Nephron (organoid): ENCODE results near the gene TTC33.

Source experiments
- H3K27ac Mint-ChIP-seq, 3 experiments: 2 replicates each; pipeline ENCODE4 v1.8.0; 2020; ENCODE audit warnings: mixed read lengths in 3 of 3, mild to moderate bottlenecking in 2 of 3, moderate library complexity in 1 of 3
- H3K27me3 Mint-ChIP-seq: 2 replicates; pipeline ENCODE4 v1.8.0; 2021; ENCODE audit warnings: low read depth, mild to moderate bottlenecking, moderate library complexity, mixed read lengths
- H3K36me3 Mint-ChIP-seq: 2 replicates; pipeline ENCODE4 v1.8.0; 2020; ENCODE audit warnings: low read depth, mixed read lengths
- H3K4me1 Mint-ChIP-seq: 2 replicates; pipeline ENCODE4 v1.8.0; 2020; ENCODE audit warnings: mixed read lengths
- H3K4me3 Mint-ChIP-seq, 3 experiments: 2 replicates each; pipeline ENCODE4 v1.8.0; 2020; ENCODE audit warnings: mild to moderate bottlenecking in 3 of 3, mixed read lengths in 3 of 3, moderate library complexity in 2 of 3
- H3K9me3 Mint-ChIP-seq: 2 replicates; pipeline ENCODE4 v1.8.0; 2020; ENCODE audit warnings: mixed read lengths
- TF ChIP-seq, protein P1 (sequence below), 3 experiments: fragments of 200-600 bp; sonication (generic); IDR thresholded peaks; one replicate each; pipeline ENCODE4 v1.5.0; 2021; ENCODE audit warnings: antibody characterized with exemption in 3 of 3; ENCODE audit not compliant: unreplicated experiment in 3 of 3

Gene TTC33

DNA sequence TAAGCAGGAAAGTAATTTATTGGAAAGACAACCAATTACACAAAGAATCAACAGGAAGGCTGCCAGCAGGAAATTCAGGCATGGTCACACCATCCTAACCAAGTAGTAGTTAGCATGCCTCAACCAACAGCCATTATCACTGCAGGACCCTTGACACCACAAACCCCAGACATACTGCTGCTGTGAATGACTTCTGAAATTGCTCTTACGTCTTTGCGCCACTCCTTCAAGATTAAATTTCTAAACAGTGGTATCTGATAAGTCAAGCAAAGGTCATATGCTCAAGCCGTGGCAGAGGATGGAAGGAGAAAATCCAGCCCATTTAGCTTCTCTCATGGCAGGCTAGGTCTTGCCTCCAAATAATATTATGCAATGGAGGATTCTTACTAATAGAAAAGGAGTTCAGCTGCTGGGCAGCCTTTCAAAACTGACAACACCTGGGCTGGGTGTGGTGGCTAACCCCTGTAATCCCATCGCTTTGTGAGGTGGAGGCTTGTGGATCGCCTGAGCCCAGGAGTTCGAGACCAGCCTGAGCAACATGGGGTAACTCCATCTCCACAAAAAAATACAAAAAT is 81.0 kb downstream of the TTC33 start:
- TF ChIP-seq, protein P1, sequence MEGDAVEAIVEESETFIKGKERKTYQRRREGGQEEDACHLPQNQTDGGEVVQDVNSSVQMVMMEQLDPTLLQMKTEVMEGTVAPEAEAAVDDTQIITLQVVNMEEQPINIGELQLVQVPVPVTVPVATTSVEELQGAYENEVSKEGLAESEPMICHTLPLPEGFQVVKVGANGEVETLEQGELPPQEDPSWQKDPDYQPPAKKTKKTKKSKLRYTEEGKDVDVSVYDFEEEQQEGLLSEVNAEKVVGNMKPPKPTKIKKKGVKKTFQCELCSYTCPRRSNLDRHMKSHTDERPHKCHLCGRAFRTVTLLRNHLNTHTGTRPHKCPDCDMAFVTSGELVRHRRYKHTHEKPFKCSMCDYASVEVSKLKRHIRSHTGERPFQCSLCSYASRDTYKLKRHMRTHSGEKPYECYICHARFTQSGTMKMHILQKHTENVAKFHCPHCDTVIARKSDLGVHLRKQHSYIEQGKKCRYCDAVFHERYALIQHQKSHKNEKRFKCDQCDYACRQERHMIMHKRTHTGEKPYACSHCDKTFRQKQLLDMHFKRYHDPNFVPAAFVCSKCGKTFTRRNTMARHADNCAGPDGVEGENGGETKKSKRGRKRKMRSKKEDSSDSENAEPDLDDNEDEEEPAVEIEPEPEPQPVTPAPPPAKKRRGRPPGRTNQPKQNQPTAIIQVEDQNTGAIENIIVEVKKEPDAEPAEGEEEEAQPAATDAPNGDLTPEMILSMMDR (IDR thresholded peaks at IDR 0.05; ENCODE audit: unreplicated experiment in 3 of 3): no peak
- H3K9me3 Mint-ChIP-seq: no peaks in the 10 kb centered on the region
- peaks cover 19% of the 10 kb centered on the region for H3K27me3 Mint-ChIP-seq
- no peaks in the 10 kb centered on the region for H3K36me3 Mint-ChIP-seq
- no peak overlapping the region for H3K27ac Mint-ChIP-seq
- peaks cover 12% of the 10 kb centered on the region for H3K4me1 Mint-ChIP-seq
- no peak overlapping the region for H3K4me3 Mint-ChIP-seq

DNA sequence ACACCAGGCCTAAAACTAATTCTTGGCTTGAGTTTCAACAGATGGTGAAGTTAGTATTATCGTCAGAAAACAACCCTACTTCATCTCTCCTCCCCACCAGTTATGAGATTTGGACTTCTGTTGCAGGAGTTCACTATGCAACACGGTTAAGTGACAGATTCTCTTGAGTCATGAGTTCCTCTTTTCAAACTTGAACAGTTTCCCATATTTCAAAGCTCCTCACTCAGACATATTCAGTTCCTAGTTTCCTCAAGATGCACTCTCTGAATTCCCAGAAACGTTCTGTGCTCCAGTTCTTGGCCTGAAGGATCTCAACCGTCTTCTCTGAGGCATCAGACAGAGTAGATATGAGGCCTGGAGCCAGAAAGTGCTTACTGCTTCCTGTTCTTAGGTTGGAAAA is 83.3 kb downstream of the TTC33 start:
- TF ChIP-seq, protein P1 (IDR thresholded peaks at IDR 0.05; ENCODE audit: unreplicated experiment in 3 of 3): no peak
- Mint-ChIP-seq H3K36me3 (no peaks in the 10 kb centered on the region), H3K27me3 (peaks cover 9% of the 10 kb centered on the region), H3K4me3 (no peak overlapping the region), H3K4me1 (peaks cover 12% of the 10 kb centered on the region), H3K9me3 (no peaks in the 10 kb centered on the region), H3K27ac (no peak overlapping the region)

DNA sequence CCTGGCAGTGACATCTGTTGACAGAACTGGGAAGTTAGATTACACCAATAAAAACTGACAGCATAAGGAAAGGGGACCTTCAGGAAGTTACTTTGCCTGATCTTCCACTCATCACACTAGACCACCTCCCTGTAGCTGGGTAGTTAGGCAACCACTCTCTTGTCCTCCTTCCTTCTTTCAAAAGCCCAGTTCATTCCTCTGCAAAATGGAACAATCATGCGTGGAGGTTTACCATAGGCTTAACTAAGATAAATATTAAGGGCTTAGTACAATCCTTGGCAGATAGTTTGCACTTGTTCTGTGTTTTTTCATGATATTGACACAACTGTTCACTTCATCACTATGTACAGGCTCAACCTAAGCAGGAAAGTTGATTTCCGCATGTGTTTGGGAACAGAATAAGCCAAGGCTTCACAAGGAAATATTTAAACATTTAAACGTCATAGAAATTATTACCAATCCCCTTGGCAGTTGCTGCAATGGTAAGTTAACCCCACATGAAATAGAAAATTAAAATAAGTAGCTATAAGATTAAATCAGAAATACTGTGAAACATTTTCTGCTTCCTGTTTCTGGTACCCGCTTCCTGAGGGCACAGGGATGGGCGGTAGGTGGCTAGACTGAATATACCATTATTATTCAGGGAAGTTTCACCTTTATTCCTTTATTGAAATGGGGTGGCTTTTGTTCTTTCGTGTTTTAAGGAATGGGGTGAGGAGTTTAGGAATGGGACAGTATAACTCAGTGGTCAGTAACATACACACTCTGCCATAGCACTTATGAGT is 86.0 kb downstream of the TTC33 start:
- H3K27ac Mint-ChIP-seq: no peak overlapping the region
- peaks cover 3% of the 10 kb centered on the region for H3K4me1 Mint-ChIP-seq
- no peaks in the 10 kb centered on the region for H3K9me3 Mint-ChIP-seq
- TF ChIP-seq, protein P1 (IDR thresholded peaks at IDR 0.05; ENCODE audit: unreplicated experiment in 3 of 3): no peak
- H3K36me3 Mint-ChIP-seq: no peaks in the 10 kb centered on the region
- H3K4me3 Mint-ChIP-seq: no peak overlapping the region
- no peaks in the 10 kb centered on the region for H3K27me3 Mint-ChIP-seq

DNA sequence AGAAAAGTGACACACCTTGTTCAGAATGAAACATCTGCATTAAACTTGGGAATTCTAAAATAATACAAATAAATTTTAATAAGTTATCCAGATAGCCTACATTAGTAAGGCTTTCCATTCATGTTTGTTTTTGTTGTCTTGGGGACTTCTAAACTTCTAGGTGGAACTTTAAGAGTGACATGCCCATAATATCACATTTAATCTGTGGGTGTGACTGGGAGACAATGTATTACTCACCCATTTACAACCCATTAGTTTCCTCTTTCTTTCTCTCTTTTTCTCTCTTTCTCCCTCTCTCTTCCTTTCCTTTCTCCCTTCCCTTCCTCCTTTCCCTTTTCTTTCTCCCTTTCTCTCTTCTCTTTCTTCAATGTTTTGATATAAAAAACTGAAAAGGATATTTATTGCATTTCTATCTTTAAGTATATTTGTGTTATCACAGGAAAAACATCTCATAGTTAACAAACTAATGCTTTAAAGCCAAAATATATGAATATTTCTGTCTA is 88.5 kb downstream of the TTC33 start:
- Mint-ChIP-seq H3K4me1 (peaks cover 3% of the 10 kb centered on the region), H3K27me3 (no peaks in the 10 kb centered on the region)

DNA sequence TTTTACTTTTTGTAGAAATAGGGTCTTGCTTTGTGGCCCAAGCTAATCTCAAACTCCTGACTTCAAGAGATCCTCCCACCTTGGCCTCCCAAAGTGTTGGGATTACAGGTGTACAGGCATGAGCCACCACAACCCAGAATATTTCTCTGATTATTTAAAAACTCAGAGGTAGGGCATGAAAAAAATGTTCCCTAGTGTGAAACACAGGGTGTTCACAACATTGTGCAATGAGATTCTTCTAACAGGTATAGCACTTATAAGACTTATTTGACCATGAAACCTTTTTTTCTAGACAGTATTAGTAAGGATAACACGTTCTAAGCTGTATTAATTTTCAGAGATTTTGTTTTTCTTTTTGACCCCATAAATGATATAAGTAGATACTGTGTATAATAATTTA is 89.1 kb downstream of the TTC33 start:
- Mint-ChIP-seq H3K36me3 (no peaks in the 10 kb centered on the region), H3K4me1 (peaks cover 3% of the 10 kb centered on the region), H3K27ac (no peak overlapping the region), H3K9me3 (no peaks in the 10 kb centered on the region), H3K4me3 (no peak overlapping the region), H3K27me3 (no peaks in the 10 kb centered on the region)
- TF ChIP-seq, protein P1 (IDR thresholded peaks at IDR 0.05; ENCODE audit: unreplicated experiment in 3 of 3): no peak

More for the DNA sequence above, 88.5 kb downstream of the TTC33 start:
- H3K36me3 Mint-ChIP-seq: no peaks in the 10 kb centered on the region
- H3K27ac Mint-ChIP-seq: no peak overlapping the region
- H3K9me3 Mint-ChIP-seq: no peaks in the 10 kb centered on the region
- H3K4me3 Mint-ChIP-seq: no peak overlapping the region
- TF ChIP-seq, protein P1 (IDR thresholded peaks at IDR 0.05; ENCODE audit: unreplicated experiment in 3 of 3): no peak
